ENCODE results near the gene IGFBP5.

- no peak for TF ChIP-seq CTCF (conservative IDR thresholded peaks at IDR 0.05; ENCODE audit: low read depth, low read length)
- TF ChIP-seq EZH2 (IDR thresholded peaks at IDR 0.05; ENCODE audit: low read length, unreplicated experiment): no peak
- no peak for TF ChIP-seq EZH2phosphoT487 (IDR thresholded peaks at IDR 0.05; ENCODE audit: borderline replicate concordance, low read length)
Measured at GRCh38 chr2:216714376-216714775, 19.0 kb upstream of the IGFBP5 start.

All from PC-3 (cell line).